IPS DF 4.7 (cell line): Measurements from ENCODE around the gene PHF13.

ENCODE experiments used
- DNase-seq: peaks from one replicate; pipeline ENCODE4 v3.0.0-alpha.2; 2013; ENCODE audit warnings: low spot score; ENCODE audit errors: extremely low read depth

PHF13 gene

DNA sequence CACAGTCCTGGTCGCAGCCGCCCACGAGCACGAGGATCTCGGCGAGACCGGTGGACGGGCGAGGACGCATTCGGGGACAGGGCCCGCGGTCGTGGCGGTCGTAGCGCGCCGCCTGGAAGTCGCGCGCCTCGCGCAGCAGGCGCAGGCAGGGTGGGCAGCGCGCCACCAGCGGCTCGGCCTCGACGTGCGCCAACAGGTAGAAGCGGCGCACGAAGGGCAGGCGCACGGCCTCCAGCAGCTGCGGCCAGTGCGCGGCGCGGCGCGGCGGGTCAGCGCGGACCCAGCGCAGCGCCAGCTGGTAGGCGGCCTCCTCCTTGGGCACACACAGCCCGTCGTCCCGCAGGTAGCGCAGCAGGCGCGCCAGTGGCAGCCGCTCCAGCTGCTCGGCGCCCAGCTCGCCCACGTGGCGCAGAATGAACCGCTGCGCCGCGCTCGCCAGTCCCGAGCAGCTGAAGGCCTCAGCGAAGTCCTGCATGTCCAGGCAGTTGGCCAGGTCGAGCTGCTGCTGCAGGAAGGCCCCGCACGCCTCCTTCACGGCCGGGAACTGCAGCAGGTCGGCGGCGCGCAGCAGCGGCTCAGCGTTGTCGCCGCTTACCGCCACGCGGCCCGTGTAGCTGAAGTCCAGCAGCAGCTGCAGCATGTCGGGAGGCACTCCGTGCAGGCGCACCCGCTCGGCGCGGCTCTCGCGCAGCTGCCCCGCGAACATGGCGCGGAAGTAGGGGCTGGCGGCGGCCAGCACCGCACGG lies 11.4 kb upstream of the PHF13 start:
- no peak for DNase-seq

DNA sequence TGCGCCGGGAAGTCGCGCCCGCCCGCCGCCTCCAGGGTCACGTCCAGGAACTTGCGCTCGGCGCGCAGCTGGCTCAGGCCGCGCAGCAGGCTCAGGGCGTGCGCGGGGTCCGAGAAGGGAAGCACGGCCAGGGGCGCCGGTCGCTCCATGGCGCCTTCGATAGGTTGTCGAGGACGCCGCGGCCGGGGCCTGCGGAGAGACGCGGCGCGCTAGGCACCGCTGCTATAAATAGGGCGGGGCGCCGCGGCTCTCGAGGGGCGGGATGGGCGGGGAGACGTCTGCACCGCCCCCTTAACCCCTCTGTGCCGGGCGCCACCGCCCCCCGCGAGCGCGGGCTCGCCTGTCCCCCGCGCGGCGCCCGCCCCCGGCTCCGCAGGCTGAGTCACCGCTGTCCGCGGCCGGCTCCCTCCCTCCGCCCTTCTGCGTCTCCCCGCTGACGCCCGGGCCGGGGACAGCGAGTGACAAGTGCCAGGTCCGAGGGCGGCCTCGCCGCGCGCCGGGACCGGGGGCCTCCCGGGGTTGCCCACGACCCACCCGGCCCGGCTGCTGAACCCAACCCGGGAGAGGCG lies 10.8 kb upstream of the PHF13 start, which contains the start of gene KLHL21:
TSS of gene KLHL21 (minus strand) at position 201 of the 569 bp plus-strand sequence. CDS start at position 149, 52 bp downstream.
- DNase-seq = no peak

DNA sequence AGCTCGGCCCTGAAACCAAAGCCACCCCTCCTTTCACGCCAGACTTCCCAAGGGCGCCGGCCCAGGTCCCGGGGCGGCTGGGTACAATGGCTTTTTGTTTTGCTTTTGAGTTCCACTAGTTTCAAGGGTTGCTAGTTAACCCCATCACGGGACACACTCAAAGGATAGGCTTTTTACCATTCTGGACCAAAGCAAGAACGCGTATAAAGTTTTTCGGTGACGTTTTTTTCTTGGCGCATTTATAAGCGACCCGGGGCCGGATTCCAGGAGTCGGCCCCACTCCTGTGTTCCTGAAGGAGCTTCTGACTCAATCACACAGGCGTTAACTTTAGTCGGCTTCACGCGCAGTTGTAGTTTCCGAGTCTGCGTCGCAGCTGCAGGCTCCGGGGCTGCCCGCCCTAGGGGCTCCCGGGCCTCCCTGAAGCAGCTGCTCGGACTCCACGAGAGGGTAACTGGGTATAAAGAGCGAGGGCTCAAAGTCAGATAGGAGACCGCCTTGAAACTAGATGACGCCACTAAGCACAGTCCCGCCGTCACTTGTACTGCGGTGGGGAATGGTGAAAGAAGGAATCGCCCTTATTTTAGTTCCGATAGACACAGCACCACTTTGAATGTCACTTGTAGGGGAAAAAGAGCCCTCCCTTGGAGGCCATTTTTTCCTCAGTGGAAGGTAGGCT lies 10.2 kb upstream of the PHF13 start:
- no peak for DNase-seq

- DNase-seq = no peak
These were observed 9.5 kb upstream of the PHF13 start for GRCh38 chr1:6603915-6604558.

GRCh38 chr1:6612641-6613360 lies 730 bp upstream of the PHF13 start:
- DNase-seq = no peak

DNA sequence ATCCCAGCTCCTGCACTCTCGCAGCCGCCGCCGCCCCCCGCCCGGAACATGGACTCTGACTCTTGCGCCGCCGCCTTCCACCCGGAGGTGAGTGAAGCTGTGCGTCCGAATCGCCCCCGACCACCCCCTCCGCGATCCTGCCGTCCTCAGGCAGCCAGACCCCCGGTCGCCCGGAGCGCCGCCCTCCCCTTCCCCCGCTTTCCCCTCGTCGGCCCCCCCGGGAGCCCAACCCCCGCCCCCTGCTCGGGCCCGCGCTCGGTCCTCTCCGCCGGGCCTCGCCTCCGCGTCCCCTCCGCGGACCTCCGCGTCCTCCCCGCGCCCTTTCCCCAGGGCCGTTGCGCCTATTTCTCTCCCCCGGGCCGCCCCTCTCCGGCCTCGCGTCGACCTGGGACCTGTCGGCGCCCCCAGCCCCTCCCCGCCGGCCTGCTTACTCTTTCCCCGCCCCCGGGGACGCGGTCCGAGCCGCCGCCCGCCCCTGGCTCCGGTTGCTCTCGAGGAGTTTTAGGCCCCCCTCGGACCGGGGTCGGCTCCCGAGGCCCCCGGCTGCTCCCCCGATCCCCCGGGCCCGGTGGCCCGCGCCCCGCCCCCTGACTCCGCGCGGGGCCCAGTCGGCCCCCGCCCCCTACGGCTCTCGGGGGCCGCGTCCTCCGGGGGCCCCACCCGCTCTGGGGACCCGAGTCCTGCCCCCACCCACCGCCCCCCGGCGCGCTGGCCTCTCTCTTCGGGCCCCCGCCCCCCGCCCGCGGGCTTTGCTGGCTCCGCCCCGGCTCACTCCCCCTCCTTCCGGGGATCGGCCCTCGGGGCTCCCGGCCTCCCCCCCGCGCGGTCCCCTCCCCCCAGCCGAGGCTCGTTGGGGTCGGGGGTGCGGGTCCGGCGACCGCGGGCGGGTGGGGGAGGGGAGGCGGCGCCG lies 743 bp downstream of the PHF13 start:
- no peak for DNase-seq

DNA sequence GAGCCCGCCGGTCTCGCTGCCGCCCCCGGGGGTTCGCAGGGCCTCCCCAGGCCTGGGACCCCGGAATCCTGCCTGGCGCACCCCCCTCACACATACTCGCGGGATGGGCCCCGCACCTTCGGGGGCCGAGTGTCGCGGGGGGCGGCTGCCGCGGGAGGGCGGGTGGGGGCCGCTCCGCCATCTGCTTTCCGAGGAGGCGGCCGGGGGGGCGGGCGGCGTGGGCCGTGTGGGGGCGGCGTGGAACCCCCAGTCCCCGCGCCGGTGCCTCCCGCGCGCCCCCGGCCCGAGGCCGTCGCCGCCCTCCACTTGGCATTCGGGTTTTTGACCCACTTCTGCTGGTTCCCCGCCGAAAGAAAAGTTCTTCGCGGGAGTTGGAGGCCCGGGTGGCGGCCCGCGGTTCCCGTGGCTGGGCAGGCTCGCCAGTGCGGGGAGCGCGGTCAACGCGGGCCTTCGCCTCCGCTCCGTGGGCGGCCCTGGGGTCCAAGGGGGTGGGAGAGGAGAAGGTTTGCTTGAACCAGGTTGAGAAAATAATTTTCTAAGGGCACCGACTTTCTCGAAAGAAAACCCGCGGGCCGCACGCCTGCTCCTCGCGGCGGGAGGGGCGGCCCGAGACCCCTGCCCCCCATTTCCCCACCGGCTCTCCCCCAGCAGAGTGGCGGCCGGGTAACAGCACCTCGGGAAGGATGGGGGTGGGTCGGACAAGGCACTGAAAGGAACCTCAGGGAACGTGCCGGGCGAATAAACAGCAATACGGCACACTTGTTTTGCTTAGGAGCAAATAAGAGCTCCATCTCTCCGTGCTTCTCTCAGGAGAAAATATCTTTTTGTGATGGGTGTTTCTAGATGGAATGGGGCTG lies 1.6 kb downstream of the PHF13 start:
- DNase-seq = no peak

GRCh38 chr1:6619045-6619444 lies 5.5 kb downstream of the PHF13 start:
- no peak for DNase-seq

DNA sequence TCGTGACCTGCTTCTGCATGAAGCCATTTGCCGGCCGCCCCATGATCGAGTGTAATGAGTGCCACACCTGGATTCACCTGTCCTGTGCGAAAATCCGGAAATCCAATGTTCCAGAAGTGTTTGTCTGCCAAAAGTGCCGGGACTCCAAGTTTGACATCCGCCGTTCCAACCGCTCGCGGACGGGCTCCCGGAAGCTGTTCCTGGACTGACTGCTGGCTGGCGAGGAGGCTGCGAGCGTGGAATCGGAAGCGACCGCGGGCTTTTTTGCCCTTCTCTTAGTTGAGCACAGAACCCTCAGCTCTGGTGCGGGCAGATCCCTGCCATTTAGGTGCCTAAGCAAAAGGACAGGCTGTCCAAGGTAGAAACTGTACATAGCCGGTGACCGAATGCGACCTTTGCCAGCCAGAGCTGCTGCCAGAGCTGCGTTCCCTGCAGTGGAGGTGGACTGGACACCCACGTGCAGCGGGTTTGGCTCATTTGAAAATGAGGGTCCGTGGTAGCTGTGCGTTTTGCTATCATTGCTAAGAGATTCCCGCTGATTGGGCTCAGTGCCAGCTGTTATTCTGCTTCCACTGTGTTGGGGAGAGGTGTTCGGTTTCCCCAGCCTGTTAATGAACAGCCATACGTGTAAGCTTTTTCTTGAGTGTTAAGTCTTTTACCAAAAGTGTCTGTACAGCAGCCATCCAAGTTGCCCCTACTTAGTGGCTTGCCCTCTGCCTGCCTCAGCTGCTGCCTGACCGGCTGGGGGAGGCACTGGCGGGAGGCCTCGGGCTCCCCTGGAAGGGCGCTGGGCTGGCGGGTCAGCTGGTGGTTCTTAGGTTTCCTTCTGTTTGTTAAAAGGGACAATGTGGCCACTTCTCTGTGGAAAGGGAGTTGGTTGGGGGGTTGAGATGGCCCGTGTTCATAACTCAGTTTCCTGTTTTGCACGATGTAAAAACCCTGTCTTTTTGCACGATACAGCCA lies 8.2 kb downstream of the PHF13 start:
- DNase-seq = no peak

- no peak for DNase-seq
These were observed 9.0 kb downstream of the PHF13 start for GRCh38 chr1:6622396-6623152.

- DNase-seq = no peak
These were observed 9.9 kb downstream of the PHF13 start for GRCh38 chr1:6623269-6623965.

GRCh38 chr1:6624710-6625583 lies 11.4 kb downstream of the PHF13 start, which contains the start of gene THAP3:
THAP3 (plus strand) TSS chr1:6624868; CDS start chr1:6625219, 351 bp downstream.
- DNase-seq = no peak

GRCh38 chr1:6625584-6626149 lies 12.1 kb downstream of the PHF13 start:
- no peak for DNase-seq

GRCh38 chr1:6627031-6627430 lies 13.5 kb downstream of the PHF13 start:
- DNase-seq = no peak

GRCh38 chr1:6627841-6628545 lies 14.5 kb downstream of the PHF13 start:
- no peak for DNase-seq
